Chondrocyte (in vitro differentiated cells): ENCODE results near the gene ACTR1A. TPM values are rescaled to one million over a fixed set of nuclear protein-coding genes. Genes with fewer than 3 reads are reported as not detected.

Experiments
- DNase-seq: peaks from one replicate; pipeline ENCODE4 v3.0.0; 2021; ENCODE audit warnings: mixed read lengths, low spot score
- H3K27ac Mint-ChIP-seq: one replicate; pipeline ENCODE4 v1.8.0; 2021; ENCODE audit warnings: mild to moderate bottlenecking, moderate library complexity, mixed read lengths; ENCODE audit not compliant: unreplicated experiment
- H3K27me3 Mint-ChIP-seq: 2 replicates; pipeline ENCODE4 v1.8.0; 2021; ENCODE audit warnings: low read depth, mixed read lengths
- H3K36me3 Mint-ChIP-seq: 2 replicates; pipeline ENCODE4 v1.8.0; 2021; ENCODE audit warnings: low read depth, mixed read lengths
- H3K4me1 Mint-ChIP-seq: 2 replicates; pipeline ENCODE4 v1.8.0; 2021; ENCODE audit warnings: low read depth, mild to moderate bottlenecking, mixed read lengths
- H3K4me3 Mint-ChIP-seq: one replicate; pipeline ENCODE4 v1.8.0; 2021; ENCODE audit warnings: mild to moderate bottlenecking, moderate library complexity, mixed read lengths; ENCODE audit not compliant: unreplicated experiment
- H3K9me3 Mint-ChIP-seq: 2 replicates; pipeline ENCODE4 v1.8.0; 2021; ENCODE audit warnings: low read depth, mixed read lengths
- CTCF ChIP-seq: fragments of 200-600 bp; sonication (generic); IDR thresholded peaks from 2 replicates; pipeline ENCODE4 v1.5.0; 2021; ENCODE audit warnings: antibody characterized with exemption, mild to moderate bottlenecking, moderate library complexity
- total RNA-seq: library from RNA; stranded (reverse); gene quantifications from 3 replicates; pipeline ENCODE4 v1.2.1, GENCODE V29; 2021

Gene ACTR1A
- total RNA-seq, 1 donor from 2014 or later: 128 TPM

- Mint-ChIP-seq H3K4me1 (peaks cover 24% of the 10 kb centered on the region), H3K27me3 (peaks cover 5% of the 10 kb centered on the region), H3K36me3 (no peaks in the 10 kb centered on the region), H3K27ac (no peak overlapping the region), H3K4me3 (no peak overlapping the region), H3K9me3 (no peaks in the 10 kb centered on the region)
- no peak for TF ChIP-seq CTCF
- DNase-seq: no peak
Observed at GRCh38 chr10:102463983-102464382, 38.5 kb downstream of the ACTR1A start.

- DNase-seq: no peak
- no peak for TF ChIP-seq CTCF
- Mint-ChIP-seq H3K27ac (no peak overlapping the region), H3K27me3 (peaks cover 5% of the 10 kb centered on the region), H3K4me1 (peaks cover 24% of the 10 kb centered on the region), H3K9me3 (no peaks in the 10 kb centered on the region), H3K4me3 (peak overlapping the region; percentile 57), H3K36me3 (no peaks in the 10 kb centered on the region)
Observed at GRCh38 chr10:102462512-102463054, 39.9 kb downstream of the ACTR1A start.

- DNase-seq: peak; percentile 94
- H3K4me1 Mint-ChIP-seq: peaks cover 24% of the 10 kb centered on the region
Observed at GRCh38 chr10:102461187-102462054, 41.1 kb downstream of the ACTR1A start.

GRCh38 chr10:102460836-102461186 lies 41.7 kb downstream of the ACTR1A start:
- Mint-ChIP-seq H3K36me3 (peaks cover 1% of the 10 kb centered on the region), H3K27me3 (peaks cover 5% of the 10 kb centered on the region), H3K9me3 (no peaks in the 10 kb centered on the region), H3K27ac (peak overlapping the region; percentile 74), H3K4me3 (peak overlapping the region; percentile 90), H3K4me1 (peaks cover 26% of the 10 kb centered on the region)
- no peak for DNase-seq
- TF ChIP-seq CTCF: no peak

More at GRCh38 chr10:102461187-102462054, 41.1 kb downstream of the ACTR1A start:
- TF ChIP-seq CTCF: no peak
- no peaks in the 10 kb centered on the region for H3K36me3 Mint-ChIP-seq
- peak overlapping the region; percentile 90 for H3K4me3 Mint-ChIP-seq
- H3K27ac Mint-ChIP-seq: peak overlapping the region; percentile 51
- H3K27me3 Mint-ChIP-seq: peaks cover 5% of the 10 kb centered on the region
- H3K9me3 Mint-ChIP-seq: no peaks in the 10 kb centered on the region

GRCh38 chr10:102458656-102459055 lies 43.9 kb downstream of the ACTR1A start:
- no peak for TF ChIP-seq CTCF
- no peak overlapping the region for H3K27ac Mint-ChIP-seq

More at GRCh38 chr10:102458656-102459055, 43.9 kb downstream of the ACTR1A start:
- H3K4me3 Mint-ChIP-seq: no peak overlapping the region
- peaks cover 5% of the 10 kb centered on the region for H3K27me3 Mint-ChIP-seq
- H3K36me3 Mint-ChIP-seq: peaks cover 2% of the 10 kb centered on the region
- no peak for DNase-seq
- peaks cover 27% of the 10 kb centered on the region for H3K4me1 Mint-ChIP-seq
- H3K9me3 Mint-ChIP-seq: no peaks in the 10 kb centered on the region
